Astrocyte (in vitro differentiated cells and primary cell): ENCODE measurements around the gene KCNK2. TPM values are rescaled to one million over a fixed set of nuclear protein-coding genes. Genes with fewer than 3 reads are reported as not detected.

Experiments
- DNase-seq: peaks from one replicate; pipeline ENCODE4 v3.0.0-alpha.2; 2010; ENCODE audit warnings: low read depth
- FAIRE-seq: peaks from 2 replicates; lab custom pipeline; 2011; peaks lifted over from hg19 to GRCh38; lab: Jason Lieb, UNC
- H2AFZ ChIP-seq: 2 replicates; pipeline ENCODE4 v1.6.0; 2012; ENCODE audit warnings: low read depth, low read length, inconsistent platforms
- H3K27ac ChIP-seq: 2 replicates; pipeline ENCODE4 v1.5.1; 2011; ENCODE audit warnings: low read depth, low read length, inconsistent platforms
- H3K27me3 ChIP-seq: 2 replicates; pipeline ENCODE4 v1.6.0; 2011; ENCODE audit warnings: low read length, inconsistent platforms; ENCODE audit not compliant: insufficient read depth
- H3K36me3 ChIP-seq: 2 replicates; pipeline ENCODE4 v1.5.1; 2011; ENCODE audit warnings: low read length, inconsistent platforms; ENCODE audit not compliant: insufficient read depth
- H3K4me1 ChIP-seq: 2 replicates; pipeline ENCODE4 v1.5.1; 2011; ENCODE audit warnings: low read length, inconsistent platforms; ENCODE audit not compliant: insufficient read depth
- H3K4me2 ChIP-seq: 2 replicates; pipeline ENCODE4 v1.6.0; 2012; ENCODE audit warnings: low read length, inconsistent platforms
- H3K4me3 ChIP-seq: 2 replicates; pipeline ENCODE4 v1.5.1; 2011; ENCODE audit warnings: low read depth, mild to moderate bottlenecking, low read length, inconsistent platforms; ENCODE audit not compliant: insufficient read depth
- H3K79me2 ChIP-seq: 2 replicates; pipeline ENCODE4 v1.6.0; 2012; ENCODE audit warnings: mild to moderate bottlenecking, low read length, inconsistent platforms; ENCODE audit not compliant: insufficient read depth
- H3K9ac ChIP-seq: 2 replicates; pipeline ENCODE4 v1.6.0; 2012; ENCODE audit warnings: mild to moderate bottlenecking, low read length, inconsistent platforms
- H3K9me3 ChIP-seq: 2 replicates; pipeline ENCODE4 v1.5.1; 2012; ENCODE audit warnings: low read depth, mild to moderate bottlenecking, low read length, inconsistent platforms; ENCODE audit not compliant: insufficient read depth
- H4K20me1 ChIP-seq: 2 replicates; pipeline ENCODE4 v1.6.0; 2012; ENCODE audit warnings: low read length, inconsistent platforms; ENCODE audit not compliant: insufficient read depth
- H3K27ac Mint-ChIP-seq: one replicate; pipeline ENCODE4 v1.8.0; 2021; ENCODE audit warnings: mild to moderate bottlenecking, mixed read lengths; ENCODE audit not compliant: unreplicated experiment
- H3K27me3 Mint-ChIP-seq: one replicate; pipeline ENCODE4 v1.8.0; 2021; ENCODE audit warnings: low read depth, mixed read lengths; ENCODE audit not compliant: unreplicated experiment
- H3K36me3 Mint-ChIP-seq: one replicate; pipeline ENCODE4 v1.8.0; 2021; ENCODE audit warnings: low read depth, mixed read lengths; ENCODE audit not compliant: unreplicated experiment
- H3K4me1 Mint-ChIP-seq: one replicate; pipeline ENCODE4 v1.8.0; 2021; ENCODE audit warnings: low read depth, mixed read lengths; ENCODE audit not compliant: unreplicated experiment
- H3K4me3 Mint-ChIP-seq: one replicate; pipeline ENCODE4 v1.8.0; 2021; ENCODE audit warnings: mild to moderate bottlenecking, moderate library complexity, mixed read lengths; ENCODE audit not compliant: unreplicated experiment
- H3K9me3 Mint-ChIP-seq: one replicate; pipeline ENCODE4 v1.8.0; 2021; ENCODE audit warnings: mild to moderate bottlenecking, mixed read lengths; ENCODE audit not compliant: unreplicated experiment
- EZH2 ChIP-seq: IDR thresholded peaks from 2 replicates; pipeline ENCODE4 v1.6.1; 2012; ENCODE audit warnings: mild to moderate bottlenecking, low read length, inconsistent platforms; ENCODE audit not compliant: insufficient read depth
- total RNA-seq: library from RNA; stranded (reverse); gene quantifications from 2 replicates; pipeline ENCODE4 v1.2.1, GENCODE V29; 2021
- TF ChIP-seq, protein P1 (sequence below): IDR thresholded peaks from 2 replicates; pipeline ENCODE4 v1.5.1; 2011; ENCODE audit warnings: low read depth, mild to moderate bottlenecking, inconsistent platforms, low read length, moderate library complexity; ENCODE audit not compliant: insufficient read depth

KCNK2 gene
- total RNA-seq, 1 donor from 2014 or later: 0.16 TPM

DNA sequence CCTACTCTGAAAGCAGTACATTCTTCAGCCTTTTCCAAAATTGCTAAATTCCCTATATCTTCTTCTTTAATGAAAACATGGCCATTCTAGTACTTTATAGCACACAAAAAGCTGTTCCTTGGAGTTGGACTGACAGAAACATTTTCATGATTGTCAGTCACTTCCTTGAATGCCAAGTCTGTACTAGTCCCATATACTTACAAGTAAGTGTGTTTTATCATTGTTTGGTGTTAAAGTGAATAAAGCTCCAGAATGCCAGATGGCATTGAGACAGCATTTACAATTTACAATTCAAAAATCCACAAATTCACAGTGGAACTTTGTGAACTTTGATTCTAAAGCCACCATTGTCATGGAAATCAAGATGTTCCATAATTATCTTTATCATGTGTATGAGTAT lies 36.5 kb downstream of the KCNK2 start:
- Mint-ChIP-seq H3K4me3 (no peak overlapping the region), H3K4me1 (peaks cover 4% of the 10 kb centered on the region), H3K27me3 (no peaks in the 10 kb centered on the region), H3K27ac (no peak overlapping the region), H3K9me3 (no peaks in the 10 kb centered on the region), H3K36me3 (no peaks in the 10 kb centered on the region)
- Histone ChIP-seq H3K4me2 (no peak overlapping the region), H4K20me1 (no peaks in the 10 kb centered on the region), H3K9ac (no peak overlapping the region), H3K79me2 (no peaks in the 10 kb centered on the region), H2AFZ (no peak overlapping the region), H3K4me3 (no peak overlapping the region), H3K36me3 (no peaks in the 10 kb centered on the region), H3K4me1 (peaks cover 11% of the 10 kb centered on the region), H3K27me3 (no peaks in the 10 kb centered on the region), H3K27ac (no peak overlapping the region), H3K9me3 (no peaks in the 10 kb centered on the region)
- FAIRE-seq (no peak), DNase-seq (no peak)
- TF ChIP-seq, protein P1, sequence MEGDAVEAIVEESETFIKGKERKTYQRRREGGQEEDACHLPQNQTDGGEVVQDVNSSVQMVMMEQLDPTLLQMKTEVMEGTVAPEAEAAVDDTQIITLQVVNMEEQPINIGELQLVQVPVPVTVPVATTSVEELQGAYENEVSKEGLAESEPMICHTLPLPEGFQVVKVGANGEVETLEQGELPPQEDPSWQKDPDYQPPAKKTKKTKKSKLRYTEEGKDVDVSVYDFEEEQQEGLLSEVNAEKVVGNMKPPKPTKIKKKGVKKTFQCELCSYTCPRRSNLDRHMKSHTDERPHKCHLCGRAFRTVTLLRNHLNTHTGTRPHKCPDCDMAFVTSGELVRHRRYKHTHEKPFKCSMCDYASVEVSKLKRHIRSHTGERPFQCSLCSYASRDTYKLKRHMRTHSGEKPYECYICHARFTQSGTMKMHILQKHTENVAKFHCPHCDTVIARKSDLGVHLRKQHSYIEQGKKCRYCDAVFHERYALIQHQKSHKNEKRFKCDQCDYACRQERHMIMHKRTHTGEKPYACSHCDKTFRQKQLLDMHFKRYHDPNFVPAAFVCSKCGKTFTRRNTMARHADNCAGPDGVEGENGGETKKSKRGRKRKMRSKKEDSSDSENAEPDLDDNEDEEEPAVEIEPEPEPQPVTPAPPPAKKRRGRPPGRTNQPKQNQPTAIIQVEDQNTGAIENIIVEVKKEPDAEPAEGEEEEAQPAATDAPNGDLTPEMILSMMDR: no peak
- no peak for TF ChIP-seq EZH2

DNA sequence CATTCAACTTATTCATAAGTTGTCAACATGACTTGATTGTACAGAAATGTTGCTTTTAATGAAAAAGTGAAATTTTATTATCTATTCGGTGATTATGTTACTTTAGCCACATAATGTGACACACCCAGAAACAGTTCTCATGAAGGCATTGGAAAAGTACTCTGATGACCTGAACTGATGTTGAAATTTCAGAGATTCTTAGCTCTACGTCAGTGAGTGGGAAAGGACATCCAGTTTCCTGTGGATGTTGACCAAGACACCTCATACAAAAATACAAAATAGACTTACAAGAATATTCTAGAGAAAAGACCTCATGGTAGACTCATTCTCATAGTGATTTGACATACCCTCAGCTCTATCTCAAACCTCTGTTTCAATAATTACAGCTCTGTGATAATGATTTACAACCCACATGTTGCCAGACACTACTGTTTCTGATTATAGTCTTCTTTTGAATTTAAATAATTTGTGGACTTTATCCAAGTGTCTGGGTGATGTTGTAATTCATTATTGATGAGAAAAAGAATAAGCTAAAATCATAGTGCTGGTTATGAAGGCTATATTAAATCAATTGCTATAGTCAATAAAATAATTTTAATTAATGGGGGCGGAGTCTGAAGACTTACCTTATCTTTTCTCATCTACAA lies 37.3 kb downstream of the KCNK2 start:
- H3K4me1 Mint-ChIP-seq: no peaks in the 10 kb centered on the region
- Histone ChIP-seq H2AFZ (no peak overlapping the region), H3K4me1 (peaks cover 4% of the 10 kb centered on the region), H3K4me3 (no peak overlapping the region), H3K9ac (no peak overlapping the region), H3K4me2 (no peak overlapping the region), H3K79me2 (no peaks in the 10 kb centered on the region), H3K36me3 (no peaks in the 10 kb centered on the region), H3K9me3 (no peaks in the 10 kb centered on the region), H4K20me1 (no peaks in the 10 kb centered on the region), H3K27ac (no peak overlapping the region), H3K27me3 (no peaks in the 10 kb centered on the region)
- H3K27ac Mint-ChIP-seq: no peak overlapping the region
- no peak overlapping the region for H3K4me3 Mint-ChIP-seq
- TF ChIP-seq EZH2: no peak
- TF ChIP-seq, protein P1: no peak
- no peaks in the 10 kb centered on the region for H3K27me3 Mint-ChIP-seq
- DNase-seq (peak; percentile 6), FAIRE-seq (no peak)
- no peaks in the 10 kb centered on the region for H3K36me3 Mint-ChIP-seq
- H3K9me3 Mint-ChIP-seq: no peaks in the 10 kb centered on the region

DNA sequence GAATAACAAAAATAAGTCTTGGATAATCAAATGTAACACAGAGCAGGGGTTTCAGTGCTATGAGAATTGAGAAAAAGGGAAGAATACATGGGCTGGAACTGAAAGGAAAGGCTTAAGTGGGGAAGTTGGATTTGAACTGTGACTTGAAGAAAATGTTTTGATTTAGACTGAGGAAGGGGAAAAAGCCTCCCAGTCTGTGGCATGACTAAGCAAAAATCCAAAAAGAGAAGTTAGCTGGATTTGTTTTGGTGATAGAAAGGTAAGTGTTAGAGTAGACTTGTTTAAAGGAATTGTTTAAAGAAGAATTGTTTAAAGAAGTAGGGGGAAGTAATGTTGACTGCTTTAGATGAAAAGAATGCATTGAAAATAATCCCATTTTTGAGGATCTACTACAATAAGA lies 46.0 kb downstream of the KCNK2 start:
- Histone ChIP-seq H2AFZ (no peak overlapping the region), H3K27ac (no peak overlapping the region), H3K4me1 (no peaks in the 10 kb centered on the region), H4K20me1 (no peaks in the 10 kb centered on the region), H3K79me2 (no peaks in the 10 kb centered on the region), H3K9ac (no peak overlapping the region), H3K27me3 (no peaks in the 10 kb centered on the region), H3K4me3 (no peak overlapping the region), H3K9me3 (no peaks in the 10 kb centered on the region), H3K4me2 (no peak overlapping the region), H3K36me3 (no peaks in the 10 kb centered on the region)
- Mint-ChIP-seq H3K4me3 (no peak overlapping the region), H3K27me3 (no peaks in the 10 kb centered on the region), H3K9me3 (no peaks in the 10 kb centered on the region), H3K36me3 (no peaks in the 10 kb centered on the region), H3K27ac (no peak overlapping the region), H3K4me1 (peaks cover 2% of the 10 kb centered on the region)
- DNase-seq (no peak), FAIRE-seq (no peak)
- TF ChIP-seq EZH2: no peak
- TF ChIP-seq, protein P1: no peak
